PC-9 (cell line): ENCODE results near the gene CD44. TPM values are rescaled to one million over a fixed set of nuclear protein-coding genes. Genes with fewer than 3 reads are reported as not detected.
A peak's percentile ranks its signal among the peaks of the same experiment; 100 is the strongest.

Experiments
- BruUV-seq: library from RNA; stranded (reverse); fragments of 400-500 nt; replicated peaks from 2 replicates; lab custom pipeline; 2021; lab: Mats Ljungman, UMichigan
- CTCF ChIA-PET: fragments of 300-600 bp; sonication (Branson Sonifier 250); formaldehyde crosslinking; loops from one replicate; lab custom pipeline; 2022; ENCODE audit warnings: antibody characterized with exemption; lab: Charles Lee
- POLR2A ChIA-PET: fragments of 300-600 bp; sonication (Branson Sonifier 250); formaldehyde crosslinking; loops from one replicate; lab custom pipeline; 2022; ENCODE audit warnings: antibody characterized with exemption; ENCODE audit not compliant: unreplicated experiment; lab: Charles Lee
- DNase-seq, 2 experiments: peaks; one replicate each; pipeline versions ENCODE4 v3.0.0 to v3.0.0-alpha.2; 2015 to 2022; ENCODE audit warnings: mixed read lengths in 1 of 2
- H2AFZ ChIP-seq: fragments of 200-600 bp; sonication (generic); 2 replicates; pipeline ENCODE4 v1.8.1; 2017; ENCODE audit warnings: antibody characterized with exemption
- H3F3A ChIP-seq: fragments of 200-600 bp; sonication (generic); 2 replicates; pipeline ENCODE4 v1.8.1; 2017; ENCODE audit warnings: antibody characterized with exemption, mild to moderate bottlenecking, low read depth; ENCODE audit not compliant: insufficient read depth
- H3K27ac ChIP-seq: fragments of 200-600 bp; sonication (generic); 2 replicates; pipeline ENCODE4 v1.6.1; 2016; ENCODE audit warnings: mixed run types
- H3K27me3 ChIP-seq: fragments of 200-600 bp; sonication (generic); 2 replicates; pipeline ENCODE4 v1.6.1; 2016; ENCODE audit warnings: low read depth, mixed run types; ENCODE audit not compliant: insufficient read depth
- H3K36me3 ChIP-seq: fragments of 200-600 bp; sonication (generic); 2 replicates; pipeline ENCODE4 v1.6.1; 2016; ENCODE audit warnings: low read depth, mixed run types
- H3K4me1 ChIP-seq: fragments of 200-600 bp; sonication (generic); replicated peaks from 2 replicates; pipeline ENCODE4 v1.6.1; 2016; ENCODE audit warnings: mixed run types; ENCODE audit not compliant: insufficient read depth
- H3K4me2 ChIP-seq: fragments of 200-600 bp; sonication (generic); 2 replicates; pipeline ENCODE4 v1.6.1; 2017; ENCODE audit warnings: mixed run types
- H3K4me3 ChIP-seq: fragments of 200-600 bp; sonication (generic); 2 replicates; pipeline ENCODE4 v1.6.1; 2016; ENCODE audit warnings: mixed run types
- H3K79me2 ChIP-seq: fragments of 200-600 bp; sonication (generic); 2 replicates; pipeline ENCODE4 v1.6.1; 2017; ENCODE audit warnings: low read depth, mixed run types
- H3K9me2 ChIP-seq: fragments of 200-600 bp; sonication (generic); 2 replicates; pipeline ENCODE4 v1.8.1; 2017; ENCODE audit warnings: mild to moderate bottlenecking; ENCODE audit not compliant: insufficient read depth
- H3K9me3 ChIP-seq: fragments of 200-600 bp; sonication (generic); 2 replicates; pipeline ENCODE4 v1.8.1; 2016; ENCODE audit warnings: low read depth; ENCODE audit not compliant: insufficient read depth
- H4K20me1 ChIP-seq: fragments of 200-600 bp; sonication (generic); 2 replicates; pipeline ENCODE4 v1.8.1; 2017; ENCODE audit not compliant: insufficient read depth
- CTCF ChIP-seq: fragments of 200-600 bp; sonication (generic); conservative IDR thresholded peaks from 2 replicates; pipeline ENCODE4 v1.6.1; 2017; ENCODE audit warnings: mixed run types, antibody characterized with exemption, mild to moderate bottlenecking, moderate library complexity
- EZH2 ChIP-seq: fragments of 200-600 bp; sonication (generic); IDR thresholded peaks from 2 replicates; pipeline ENCODE4 v1.8.0; 2017; ENCODE audit warnings: antibody characterized with exemption, low read depth
- intact Hi-C: fragments of 100-400 bp; cut with micrococcal nuclease; formaldehyde crosslinking; loops from one replicate; pipeline ENCODE4 v1.10.0; 2022; ENCODE audit not compliant: unreplicated experiment
- total RNA-seq: library from RNA; stranded (reverse); gene quantifications from 2 replicates; pipeline ENCODE4 v1.2.3, GENCODE V29; 2021

The CD44 gene
- total RNA-seq, 1 experiment from 2014 or later: 775 TPM

GRCh38 chr11:35099278-35100012 is 39.5 kb upstream of the CD44 start:
- Histone ChIP-seq H3K4me2 (no peak overlapping the region), H3K36me3 (no peaks in the 10 kb centered on the region), H3K27me3 (no peaks in the 10 kb centered on the region), H3K79me2 (no peaks in the 10 kb centered on the region), H2AFZ (no peak overlapping the region), H3K9me2 (no peaks in the 10 kb centered on the region), H4K20me1 (no peaks in the 10 kb centered on the region), H3K4me3 (no peak overlapping the region), H3K27ac (no peak overlapping the region), H3K9me3 (no peaks in the 10 kb centered on the region; the same call in 1 of the 2 replicates), H3F3A (no peaks in the 10 kb centered on the region), H3K4me1 (no peaks in the 10 kb centered on the region)
- DNase-seq: no peak
- no peak for TF ChIP-seq CTCF
- TF ChIP-seq EZH2: no peak
- ChIA-PET CTCF (no interaction called here), POLR2A (no interaction called here)
- intact Hi-C loops: no loop called here
- TSS peak; percentile 19 for BruUV-seq

- no peaks in the 10 kb centered on the region for H3K27me3 ChIP-seq
- TF ChIP-seq CTCF (no peak), EZH2 (no peak)
- H3F3A ChIP-seq: no peaks in the 10 kb centered on the region
- ChIA-PET CTCF (no interaction called here), POLR2A (no interaction called here)
- H2AFZ ChIP-seq: no peak overlapping the region
- no TSS peak for BruUV-seq
- intact Hi-C loops: no loop called here
- no peaks in the 10 kb centered on the region for H3K4me1 ChIP-seq
- H3K79me2 ChIP-seq: no peaks in the 10 kb centered on the region
- H3K9me2 ChIP-seq: no peaks in the 10 kb centered on the region
- no peaks in the 10 kb centered on the region for H3K36me3 ChIP-seq
- H3K27ac ChIP-seq: no peak overlapping the region
- no peak overlapping the region for H3K4me2 ChIP-seq
- no peak for DNase-seq
- H4K20me1 ChIP-seq: no peaks in the 10 kb centered on the region
- no peak overlapping the region for H3K4me3 ChIP-seq
- no peaks in the 10 kb centered on the region; the same call in 1 of the 2 replicates for H3K9me3 ChIP-seq
Measured at GRCh38 chr11:35100013-35100383, 39.0 kb upstream of the CD44 start.

- no peak overlapping the region for H3K27ac ChIP-seq
- POLR2A ChIA-PET: interaction anchor here (0.7 kb wide), 1 partner anchor 92 kb away, joined by 3 read pairs; no protein-coding TSS in a partner anchor
- CTCF ChIA-PET: no interaction called here
- H4K20me1 ChIP-seq: no peaks in the 10 kb centered on the region
- H2AFZ ChIP-seq: no peak overlapping the region
- no peaks in the 10 kb centered on the region for H3K9me3 ChIP-seq
- no peaks in the 10 kb centered on the region for H3F3A ChIP-seq
- intact Hi-C loops: no loop called here
- H3K4me1 ChIP-seq: no peaks in the 10 kb centered on the region
- BruUV-seq: no TSS peak
- H3K27me3 ChIP-seq: no peaks in the 10 kb centered on the region
- no peaks in the 10 kb centered on the region for H3K36me3 ChIP-seq
- no peak overlapping the region for H3K4me2 ChIP-seq
- TF ChIP-seq EZH2: no peak
- DNase-seq: no peak
- no peaks in the 10 kb centered on the region for H3K79me2 ChIP-seq
- H3K9me2 ChIP-seq: no peaks in the 10 kb centered on the region
- H3K4me3 ChIP-seq: no peak overlapping the region
Measured at GRCh38 chr11:35101223-35101622, 37.7 kb upstream of the CD44 start.
